Fibroblast of lung (primary cell): ENCODE data around the gene ADIPOR1.

Source experiments
- CTCF ChIP-seq, 2 donors: IDR thresholded peaks in 1 of 2; conservative IDR thresholded peaks in 1 of 2; 1 replicate in 1 of 2; 2 replicates in 1 of 2; pipeline ENCODE4 v1.5.1; 2011 to 2012; ENCODE audit warnings: low read length in 2 of 2, control low read depth in 1 of 2, inconsistent platforms in 1 of 2, low read depth in 1 of 2, mild to moderate bottlenecking in 1 of 2
- EZH2 ChIP-seq: IDR thresholded peaks from 2 replicates; pipeline ENCODE4 v1.5.1; 2012; ENCODE audit warnings: low read length, control low read depth, mild to moderate bottlenecking; ENCODE audit errors: missing control alignments

GRCh38 chr1:202957733-202958543, at the start of gene ADIPOR1:
- TF ChIP-seq CTCF (conservative IDR thresholded peaks at IDR 0.05 in 1 of 2, IDR thresholded peaks at IDR 0.05 in 1 of 2; ENCODE audit: low read depth in 1 of 2, low read length in 2 of 2): no peak
- TF ChIP-seq EZH2: no peak
